HL-60 (cell line): Measurements from ENCODE around the gene ENOX1.

ENCODE experiments used
- GABPA ChIP-seq: IDR thresholded peaks from 2 replicates; pipeline ENCODE4 v1.6.1; 2012; ENCODE audit warnings: low read depth
- POLR2AphosphoS5 ChIP-seq: IDR thresholded peaks from 2 replicates; pipeline ENCODE4 v1.6.1; 2012; ENCODE audit warnings: low read depth
- SPI1 ChIP-seq: IDR thresholded peaks from 2 replicates; pipeline ENCODE4 v1.6.1; 2012; ENCODE audit warnings: low read depth, mild to moderate bottlenecking, borderline replicate concordance
- TF ChIP-seq, protein P1 (sequence below): IDR thresholded peaks from one replicate; pipeline ENCODE4 v1.5.1; 2011; ENCODE audit warnings: low read length, control low read depth, inconsistent platforms; ENCODE audit not compliant: insufficient read depth
- TF ChIP-seq, protein P2 (sequence below): IDR thresholded peaks from 2 replicates; pipeline ENCODE4 v1.6.1; 2012; ENCODE audit warnings: low read depth; ENCODE audit not compliant: insufficient replicate concordance

DNA sequence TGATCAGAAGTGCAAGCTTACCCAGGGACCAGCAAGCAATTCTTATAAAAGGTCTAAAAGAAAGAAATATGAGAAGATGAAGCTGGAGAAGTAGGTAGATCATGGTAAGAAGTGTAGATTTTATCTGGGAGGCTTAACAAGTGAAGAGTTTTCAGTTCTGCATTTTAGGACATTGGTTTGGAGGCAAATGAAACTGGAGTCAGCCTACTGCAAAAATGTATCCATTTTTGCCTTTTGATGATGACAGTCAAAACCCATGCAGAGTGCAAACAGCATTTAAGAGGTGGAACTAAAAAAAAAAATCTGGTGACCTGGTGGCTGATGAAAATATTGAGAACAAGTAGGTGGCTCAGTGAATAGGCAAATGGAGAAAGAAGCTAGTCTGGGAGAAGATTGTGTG lies 546.5 kb downstream of the ENOX1 start:
- TF ChIP-seq, protein P1, sequence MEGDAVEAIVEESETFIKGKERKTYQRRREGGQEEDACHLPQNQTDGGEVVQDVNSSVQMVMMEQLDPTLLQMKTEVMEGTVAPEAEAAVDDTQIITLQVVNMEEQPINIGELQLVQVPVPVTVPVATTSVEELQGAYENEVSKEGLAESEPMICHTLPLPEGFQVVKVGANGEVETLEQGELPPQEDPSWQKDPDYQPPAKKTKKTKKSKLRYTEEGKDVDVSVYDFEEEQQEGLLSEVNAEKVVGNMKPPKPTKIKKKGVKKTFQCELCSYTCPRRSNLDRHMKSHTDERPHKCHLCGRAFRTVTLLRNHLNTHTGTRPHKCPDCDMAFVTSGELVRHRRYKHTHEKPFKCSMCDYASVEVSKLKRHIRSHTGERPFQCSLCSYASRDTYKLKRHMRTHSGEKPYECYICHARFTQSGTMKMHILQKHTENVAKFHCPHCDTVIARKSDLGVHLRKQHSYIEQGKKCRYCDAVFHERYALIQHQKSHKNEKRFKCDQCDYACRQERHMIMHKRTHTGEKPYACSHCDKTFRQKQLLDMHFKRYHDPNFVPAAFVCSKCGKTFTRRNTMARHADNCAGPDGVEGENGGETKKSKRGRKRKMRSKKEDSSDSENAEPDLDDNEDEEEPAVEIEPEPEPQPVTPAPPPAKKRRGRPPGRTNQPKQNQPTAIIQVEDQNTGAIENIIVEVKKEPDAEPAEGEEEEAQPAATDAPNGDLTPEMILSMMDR = no peak
- TF ChIP-seq POLR2AphosphoS5 = no peak
- TF ChIP-seq, protein P2, sequence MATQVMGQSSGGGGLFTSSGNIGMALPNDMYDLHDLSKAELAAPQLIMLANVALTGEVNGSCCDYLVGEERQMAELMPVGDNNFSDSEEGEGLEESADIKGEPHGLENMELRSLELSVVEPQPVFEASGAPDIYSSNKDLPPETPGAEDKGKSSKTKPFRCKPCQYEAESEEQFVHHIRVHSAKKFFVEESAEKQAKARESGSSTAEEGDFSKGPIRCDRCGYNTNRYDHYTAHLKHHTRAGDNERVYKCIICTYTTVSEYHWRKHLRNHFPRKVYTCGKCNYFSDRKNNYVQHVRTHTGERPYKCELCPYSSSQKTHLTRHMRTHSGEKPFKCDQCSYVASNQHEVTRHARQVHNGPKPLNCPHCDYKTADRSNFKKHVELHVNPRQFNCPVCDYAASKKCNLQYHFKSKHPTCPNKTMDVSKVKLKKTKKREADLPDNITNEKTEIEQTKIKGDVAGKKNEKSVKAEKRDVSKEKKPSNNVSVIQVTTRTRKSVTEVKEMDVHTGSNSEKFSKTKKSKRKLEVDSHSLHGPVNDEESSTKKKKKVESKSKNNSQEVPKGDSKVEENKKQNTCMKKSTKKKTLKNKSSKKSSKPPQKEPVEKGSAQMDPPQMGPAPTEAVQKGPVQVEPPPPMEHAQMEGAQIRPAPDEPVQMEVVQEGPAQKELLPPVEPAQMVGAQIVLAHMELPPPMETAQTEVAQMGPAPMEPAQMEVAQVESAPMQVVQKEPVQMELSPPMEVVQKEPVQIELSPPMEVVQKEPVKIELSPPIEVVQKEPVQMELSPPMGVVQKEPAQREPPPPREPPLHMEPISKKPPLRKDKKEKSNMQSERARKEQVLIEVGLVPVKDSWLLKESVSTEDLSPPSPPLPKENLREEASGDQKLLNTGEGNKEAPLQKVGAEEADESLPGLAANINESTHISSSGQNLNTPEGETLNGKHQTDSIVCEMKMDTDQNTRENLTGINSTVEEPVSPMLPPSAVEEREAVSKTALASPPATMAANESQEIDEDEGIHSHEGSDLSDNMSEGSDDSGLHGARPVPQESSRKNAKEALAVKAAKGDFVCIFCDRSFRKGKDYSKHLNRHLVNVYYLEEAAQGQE = no peak
- no peak for TF ChIP-seq GABPA
- no peak for TF ChIP-seq SPI1
